Eye (tissue), 1 donor: Measurements from ENCODE around the gene EDC3.
"Not testable (repeated sequence)": the region's sequence is repeated elsewhere in the genome, so short reads cannot be mapped to it uniquely, and the experiment has no call there.

ENCODE experiments used
- DNase-seq: peaks from one replicate; pipeline ENCODE4 v3.0.0-alpha.2; 2015

Gene EDC3

GRCh38 chr15:74695597-74696397, at the start of gene EDC3:
EDC3 (minus strand) TSS chr15:74696024; CDS start chr15:74675124, 20,900 bp downstream.
- peak; percentile 97 for DNase-seq

DNA sequence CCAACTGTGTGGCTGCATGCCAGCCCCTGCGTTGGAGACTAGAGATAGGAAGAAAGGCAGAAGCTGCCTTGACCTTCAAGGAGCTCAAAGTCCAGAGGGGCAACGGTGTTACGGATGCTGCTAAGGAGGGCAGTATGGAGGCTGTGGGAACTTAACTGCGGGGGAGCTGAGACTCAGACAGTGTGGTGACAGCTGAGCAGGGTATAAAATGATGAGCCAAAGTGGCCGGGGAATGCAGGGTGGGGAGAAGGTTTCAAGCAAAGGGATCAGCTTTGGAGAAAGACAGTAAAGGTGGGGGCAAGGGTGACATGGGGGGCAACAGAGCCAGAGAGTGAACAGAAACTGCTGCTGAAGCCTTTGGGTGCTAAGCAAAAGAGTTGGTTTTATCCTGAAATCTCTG, 46.6 kb upstream of the EDC3 start:
- no peak for DNase-seq

GRCh38 chr15:74738239-74738638, 42.4 kb upstream of the EDC3 start:
- DNase-seq = not testable (repeated sequence)

- no peak for DNase-seq
Measured at GRCh38 chr15:74735305-74735704, 39.5 kb upstream of the EDC3 start.

DNA sequence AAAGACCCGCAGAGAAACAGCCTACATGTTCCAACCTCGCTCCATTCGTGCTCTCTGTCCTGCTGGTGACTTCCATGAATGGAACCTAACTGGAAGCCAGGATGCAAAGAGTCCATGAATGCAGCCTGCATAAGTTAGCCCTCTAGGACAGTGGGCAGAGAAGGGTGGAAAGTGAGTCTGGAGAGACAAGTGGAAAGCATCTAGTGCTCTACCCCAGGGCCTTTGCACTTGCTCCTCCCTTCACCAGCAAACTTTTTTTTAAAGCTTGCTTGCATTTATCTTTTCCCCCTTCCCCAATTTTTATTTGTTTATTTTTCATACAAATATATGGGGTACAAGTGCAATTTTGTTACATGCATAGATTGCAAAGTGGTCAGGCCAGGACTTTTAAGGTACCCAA, 37.4 kb upstream of the EDC3 start:
- DNase-seq = no peak

- DNase-seq = no peak
Measured at GRCh38 chr15:74732846-74733245, 37.0 kb upstream of the EDC3 start.

DNA sequence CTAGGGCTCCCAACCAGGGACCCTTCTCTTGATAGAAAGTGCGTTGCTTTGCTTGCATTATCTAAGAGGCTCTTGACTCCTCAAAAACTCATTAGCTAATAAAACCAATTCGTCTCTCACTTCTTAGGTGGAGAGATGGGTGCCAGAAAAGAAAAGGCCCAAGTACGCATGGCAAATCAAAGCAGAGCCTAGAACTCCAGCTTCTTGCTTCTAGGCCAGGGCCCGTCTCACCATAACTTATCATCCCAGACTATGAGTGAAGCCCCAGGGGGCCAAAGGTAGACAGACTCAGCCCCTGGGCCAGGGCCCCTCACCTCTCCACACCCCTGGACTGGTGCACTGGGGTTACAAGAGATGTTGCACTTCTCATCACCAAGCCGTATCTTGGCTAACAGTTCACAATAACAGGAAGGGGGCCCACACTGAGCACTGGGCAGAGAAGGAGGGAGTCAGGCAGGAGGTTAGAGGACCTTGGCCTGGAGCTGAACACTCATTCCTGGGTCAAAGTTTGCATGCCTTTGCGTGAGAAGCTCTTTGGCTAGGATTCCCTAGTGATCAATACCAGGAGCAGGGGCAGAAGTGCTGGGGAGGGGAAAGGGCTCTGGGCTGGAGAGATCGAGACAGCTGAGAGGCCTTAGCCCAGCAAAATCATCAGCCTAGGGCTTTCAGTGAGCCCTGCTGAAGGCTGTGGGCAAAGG, 34.9 kb upstream of the EDC3 start:
- DNase-seq = no peak

GRCh38 chr15:74729372-74729771, 33.5 kb upstream of the EDC3 start:
- DNase-seq = not testable (repeated sequence)

- not testable (repeated sequence) for DNase-seq
Measured at GRCh38 chr15:74728699-74729098, 32.9 kb upstream of the EDC3 start.

- DNase-seq = no peak
Measured at GRCh38 chr15:74727727-74728126, 31.9 kb upstream of the EDC3 start.

- no peak for DNase-seq
Measured at GRCh38 chr15:74726774-74727164, 30.9 kb upstream of the EDC3 start.

DNA sequence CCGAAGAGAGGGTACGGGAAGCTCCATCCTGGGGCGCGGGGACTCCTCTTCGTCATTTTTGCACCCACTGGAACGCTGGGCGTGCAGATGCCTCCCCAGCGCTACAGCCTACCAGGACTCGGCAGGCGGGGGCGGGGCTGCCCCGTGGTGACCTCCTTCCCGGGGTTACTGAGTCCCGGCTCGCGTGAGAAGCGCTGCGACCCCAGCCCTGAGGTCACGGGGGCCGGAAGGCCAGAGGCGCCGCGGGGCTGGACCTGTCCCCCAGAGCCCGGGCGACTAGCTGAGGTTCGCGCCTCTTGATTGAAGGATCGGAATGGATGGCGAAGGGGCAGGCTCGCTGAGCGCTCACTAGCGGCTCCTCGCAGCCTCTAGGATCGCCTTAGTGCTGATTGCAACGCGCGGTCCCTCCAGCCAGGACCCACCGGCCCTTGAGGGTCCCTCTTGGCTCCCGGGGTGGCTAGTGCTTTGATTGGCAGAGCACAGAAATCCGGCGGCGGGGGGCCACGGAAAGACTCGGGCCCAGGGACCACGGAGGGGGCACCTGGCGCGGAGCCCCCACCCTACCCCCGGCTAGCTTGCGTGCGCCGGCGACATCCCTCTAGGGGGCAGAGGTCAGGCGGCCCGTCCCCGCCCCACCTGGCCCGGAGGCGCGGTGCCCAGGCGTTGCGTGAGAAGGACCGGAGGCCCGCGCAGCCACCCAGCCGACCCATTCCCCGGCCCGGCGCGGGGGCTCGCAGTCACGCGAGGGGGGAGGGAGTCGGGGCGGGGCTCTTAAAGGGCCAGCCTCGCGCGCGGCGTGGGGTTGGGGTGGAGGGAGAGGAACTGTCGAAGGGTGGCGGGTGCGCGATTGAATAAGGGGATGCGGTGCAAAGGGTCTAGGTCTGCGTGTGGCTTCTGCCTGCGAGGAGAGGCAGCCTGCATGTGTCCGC, 30.3 kb upstream of the EDC3 start:
- DNase-seq = peak; percentile 59

GRCh38 chr15:74725225-74725774, 29.5 kb upstream of the EDC3 start, which contains the start of gene CYP1A1:
CYP1A1 (minus strand) TSS chr15:74725528; CDS start chr15:74723097, 2,431 bp downstream.
- DNase-seq = peak; percentile 41

- DNase-seq = no peak
Measured at GRCh38 chr15:74724570-74725224, 28.9 kb upstream of the EDC3 start.

GRCh38 chr15:74723754-74724334, 28.0 kb upstream of the EDC3 start:
- peak; percentile 90 for DNase-seq

DNA sequence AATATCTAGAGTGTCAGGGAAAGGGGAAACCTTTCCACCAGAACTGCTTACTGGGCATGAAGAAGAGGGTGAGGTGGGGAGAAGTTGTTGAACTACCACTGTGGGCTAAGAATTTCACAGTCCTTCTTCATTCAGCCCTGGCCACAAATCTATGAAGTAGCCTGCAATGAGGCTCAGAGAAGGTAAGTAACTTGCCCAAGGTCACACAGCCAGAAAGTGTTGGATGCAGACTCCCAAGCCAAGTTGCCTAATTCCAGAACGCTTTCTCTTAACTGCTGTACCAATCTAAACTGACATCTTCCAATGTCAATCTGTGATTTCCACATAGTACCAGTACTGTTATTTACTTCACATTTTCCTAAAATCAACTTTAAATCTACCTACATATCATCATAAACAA, 27.4 kb upstream of the EDC3 start:
- DNase-seq = no peak

DNA sequence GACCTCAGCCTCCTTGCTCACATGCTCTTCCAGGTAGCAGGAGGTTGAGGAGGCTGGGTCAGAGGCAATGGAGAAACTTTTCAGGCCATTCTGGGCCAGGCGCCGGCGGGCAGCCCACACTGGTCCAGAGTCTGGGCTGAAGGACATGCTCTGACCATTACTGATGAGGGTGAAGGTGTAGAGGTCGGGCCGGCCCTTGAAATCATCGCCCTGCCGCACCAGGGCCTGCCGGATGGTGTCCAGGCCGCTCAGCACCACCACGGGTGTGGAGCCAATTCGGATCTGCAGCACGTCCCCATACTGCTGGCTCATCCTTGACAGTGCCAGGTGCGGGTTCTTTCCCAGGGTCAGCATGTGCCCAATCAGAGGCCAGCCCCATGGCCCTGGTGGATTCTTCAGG, 26.8 kb upstream of the EDC3 start:
- no peak for DNase-seq

- DNase-seq = no peak
Measured at GRCh38 chr15:74716651-74717050, 20.8 kb upstream of the EDC3 start.

- no peak for DNase-seq
Measured at GRCh38 chr15:74712311-74712710, 16.5 kb upstream of the EDC3 start.

DNA sequence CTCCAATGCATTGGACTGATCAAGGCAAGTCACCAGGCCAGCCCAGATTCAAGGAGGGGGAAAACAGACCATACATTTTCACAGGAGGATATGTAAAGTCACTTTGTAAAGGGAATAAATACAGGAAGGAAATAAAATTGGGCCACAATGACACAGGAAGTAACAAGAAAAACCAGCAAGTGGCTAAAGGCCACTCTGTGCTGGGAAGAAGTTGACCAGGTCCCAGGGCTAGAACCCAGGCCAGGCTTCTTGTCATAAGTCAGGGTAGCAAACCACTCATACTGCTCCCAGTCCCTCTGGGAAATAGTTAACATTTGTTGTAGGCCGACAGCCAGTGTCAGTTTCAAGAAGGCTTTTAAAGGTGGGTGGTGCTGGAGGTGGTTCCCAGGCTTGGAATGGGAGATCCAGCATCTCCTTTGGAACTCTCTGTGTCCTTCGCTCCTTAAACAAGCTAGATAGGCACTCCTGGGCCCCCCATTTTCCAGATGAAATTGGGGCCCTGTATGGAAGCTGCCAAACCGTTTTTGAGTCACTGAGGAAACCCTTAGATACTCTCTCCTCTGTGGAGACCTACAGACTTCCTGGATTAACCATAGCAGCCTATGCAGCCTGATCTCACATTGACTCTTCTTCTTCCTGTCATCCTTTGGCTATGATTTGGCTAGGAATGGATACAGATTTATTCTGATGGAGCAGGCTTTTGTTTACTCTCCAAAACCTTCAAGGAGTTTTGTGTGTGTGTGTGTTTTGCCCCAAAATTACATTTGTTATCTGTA, 14.7 kb upstream of the EDC3 start:
- no peak for DNase-seq

- DNase-seq = no peak
Measured at GRCh38 chr15:74709892-74710291, 14.1 kb upstream of the EDC3 start.
